Stimulated activated CD4-positive, alpha-beta T cell treated with anti-CD3 and anti-CD28 coated beads, Interleukin-15, amount 100 ng/mL, for 24 hours (primary cell): ENCODE measurements around the gene AP2M1.
A peak's percentile ranks its signal among the peaks of the same experiment; 100 is the strongest.
"Not testable (repeated sequence)": the region's sequence is repeated elsewhere in the genome, so short reads cannot be mapped to it uniquely, and the experiment has no call there.

ENCODE experiments used
- DNase-seq: peaks from one replicate; pipeline ENCODE4 v3.0.0-alpha.2; 2020

AP2M1 gene

GRCh38 chr3:184174646-184175492, at the start of gene AP2M1:
AP2M1 (plus strand) TSS chr3:184174855; CDS start chr3:184176994, 2,139 bp downstream.
- peak; percentile 98 for DNase-seq

- no peak for DNase-seq
Observed at GRCh38 chr3:184126006-184126405, 48.6 kb upstream of the AP2M1 start.

GRCh38 chr3:184129012-184129411, 45.6 kb upstream of the AP2M1 start:
- peak; percentile 21 for DNase-seq

- DNase-seq, result no peak
Observed at GRCh38 chr3:184132945-184133344, 41.7 kb upstream of the AP2M1 start.

GRCh38 chr3:184133840-184134745, 40.6 kb upstream of the AP2M1 start:
- DNase-seq, result peak; percentile 83

- DNase-seq, result no peak
Observed at GRCh38 chr3:184134746-184135148, 39.9 kb upstream of the AP2M1 start.

- DNase-seq, result peak; percentile 92
Observed at GRCh38 chr3:184135149-184135910, 39.3 kb upstream of the AP2M1 start, which contains the start of gene EIF2B5. EIF2B5 (plus strand) TSS chr3:184135358; CDS start chr3:184135386, 28 bp downstream.

GRCh38 chr3:184135911-184136260, 38.8 kb upstream of the AP2M1 start:
- DNase-seq, result no peak

GRCh38 chr3:184140436-184140835, 34.2 kb upstream of the AP2M1 start:
- no peak for DNase-seq

GRCh38 chr3:184142199-184142598, 32.5 kb upstream of the AP2M1 start:
- no peak for DNase-seq

GRCh38 chr3:184143327-184143726, 31.3 kb upstream of the AP2M1 start:
- DNase-seq, result no peak

- no peak for DNase-seq
Observed at GRCh38 chr3:184144505-184144904, 30.1 kb upstream of the AP2M1 start.

- DNase-seq, result peak; percentile 24
Observed at GRCh38 chr3:184145111-184145524, 29.5 kb upstream of the AP2M1 start.

- DNase-seq, result no peak
Observed at GRCh38 chr3:184145751-184146270, 28.8 kb upstream of the AP2M1 start.

GRCh38 chr3:184148076-184148475, 26.6 kb upstream of the AP2M1 start:
- DNase-seq, result no peak

GRCh38 chr3:184149123-184149522, 25.5 kb upstream of the AP2M1 start:
- DNase-seq, result no peak

- DNase-seq, result not testable (repeated sequence)
Observed at GRCh38 chr3:184149770-184150169, 24.9 kb upstream of the AP2M1 start.

- DNase-seq, result peak; percentile 58
Observed at GRCh38 chr3:184154885-184155643, 19.6 kb upstream of the AP2M1 start, which contains the start of gene DVL3. DVL3 (plus strand) TSS chr3:184155377; CDS start chr3:184155636, 259 bp downstream.

- DNase-seq, result peak; percentile 73
Observed at GRCh38 chr3:184155644-184156521, 18.8 kb upstream of the AP2M1 start.

- DNase-seq, result no peak
Observed at GRCh38 chr3:184156522-184156955, 18.1 kb upstream of the AP2M1 start.

GRCh38 chr3:184157206-184157605, 17.4 kb upstream of the AP2M1 start:
- no peak for DNase-seq
